Stimulated activated CD4-positive, alpha-beta T cell treated with anti-CD3 and anti-CD28 coated beads, Interleukin-15, amount 100 ng/mL, for 24 hours (primary cell): ENCODE results near the gene NBPF4.
"Not testable (repeated sequence)": the region's sequence is repeated elsewhere in the genome, so short reads cannot be mapped to it uniquely, and the experiment has no call there.

Experiments
- DNase-seq: peaks from one replicate; pipeline ENCODE4 v3.0.0-alpha.2; 2020

NBPF4 gene

DNA sequence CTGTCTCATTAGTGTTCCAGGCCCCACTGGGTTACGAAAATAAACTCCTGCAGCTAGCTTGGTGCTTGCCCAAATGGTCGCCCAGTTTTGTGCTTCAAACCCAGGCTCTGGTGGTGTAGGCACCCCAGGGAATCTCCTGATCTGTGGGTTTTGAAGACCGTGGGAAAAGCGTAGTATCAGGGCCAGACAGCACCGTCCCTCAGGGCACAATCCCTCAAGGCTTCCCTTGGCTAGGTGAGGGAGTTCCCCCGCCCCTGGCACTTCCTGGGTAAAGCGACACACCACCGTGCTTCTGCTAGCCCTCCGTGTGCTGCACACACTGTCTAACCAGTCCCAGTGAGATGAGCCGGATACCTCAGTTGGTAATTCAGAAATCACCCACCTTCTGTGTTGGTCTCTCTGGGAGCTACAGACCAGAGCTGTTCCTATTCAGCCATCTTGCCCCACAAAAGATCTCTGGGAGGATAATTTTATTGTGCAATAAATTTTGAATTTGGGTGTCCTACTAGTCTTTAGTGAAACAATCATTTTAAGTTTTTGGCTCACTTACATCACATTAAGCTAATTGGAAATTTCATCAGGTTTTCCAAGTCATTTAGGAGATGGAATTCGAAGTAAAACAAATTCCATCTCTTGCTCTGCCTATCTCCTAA lies 34.3 kb downstream of the NBPF4 start:
- DNase-seq = peak; percentile 17

DNA sequence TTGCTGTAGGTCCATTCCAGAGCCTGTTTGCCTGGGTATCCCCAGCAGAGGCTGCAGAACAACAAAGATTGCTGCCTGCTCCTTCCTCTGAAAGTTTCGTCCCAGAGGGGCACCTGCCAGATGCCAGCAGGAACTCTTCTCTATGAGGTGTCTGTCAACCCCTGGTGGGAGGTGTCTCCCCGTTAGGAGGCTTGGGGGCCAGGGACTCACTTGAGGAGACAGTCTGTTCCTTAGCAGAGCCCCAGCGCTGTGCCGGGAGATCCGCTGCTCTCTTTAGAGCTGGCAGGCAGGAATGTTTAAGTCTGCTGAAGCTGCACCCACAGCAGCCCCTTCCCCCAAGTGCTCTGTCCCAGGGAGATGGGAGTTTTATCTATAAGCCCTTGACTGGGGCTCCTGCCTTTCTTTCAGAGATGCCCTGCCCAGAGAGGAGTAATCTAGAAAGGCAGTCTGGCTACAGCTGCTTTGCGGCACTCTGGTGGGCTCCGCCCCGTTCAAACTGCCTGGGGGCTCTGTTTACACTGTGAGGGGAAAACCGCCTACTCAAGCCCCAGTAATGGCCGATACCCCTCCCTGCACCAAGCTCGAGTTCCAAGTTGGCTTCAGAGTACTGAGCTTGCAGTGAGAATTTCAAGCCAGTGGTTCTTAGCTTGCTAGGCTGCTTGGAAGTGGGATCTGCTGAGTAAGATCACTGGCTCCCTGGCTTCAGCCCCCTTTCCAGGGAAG lies 35.0 kb downstream of the NBPF4 start:
- no peak for DNase-seq

DNA sequence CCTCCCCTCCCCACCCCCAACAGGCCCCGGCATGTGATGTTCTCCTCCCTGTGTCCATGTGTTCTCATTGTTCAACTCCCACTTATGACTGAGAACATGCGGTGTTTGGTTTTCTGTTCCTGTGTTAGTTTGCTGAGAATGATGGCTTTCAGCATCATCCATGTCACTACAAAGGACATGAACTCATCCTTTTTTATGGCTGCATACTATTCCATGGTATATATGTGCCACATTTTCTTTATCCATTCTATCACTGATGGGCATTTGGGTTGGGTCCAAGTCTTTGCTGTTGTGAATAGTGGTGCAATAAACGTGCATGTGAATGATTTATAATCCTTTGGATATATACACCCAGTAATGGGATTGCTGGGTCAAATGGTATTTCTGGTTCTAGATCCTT lies 40.3 kb downstream of the NBPF4 start:
- not testable (repeated sequence) for DNase-seq

DNA sequence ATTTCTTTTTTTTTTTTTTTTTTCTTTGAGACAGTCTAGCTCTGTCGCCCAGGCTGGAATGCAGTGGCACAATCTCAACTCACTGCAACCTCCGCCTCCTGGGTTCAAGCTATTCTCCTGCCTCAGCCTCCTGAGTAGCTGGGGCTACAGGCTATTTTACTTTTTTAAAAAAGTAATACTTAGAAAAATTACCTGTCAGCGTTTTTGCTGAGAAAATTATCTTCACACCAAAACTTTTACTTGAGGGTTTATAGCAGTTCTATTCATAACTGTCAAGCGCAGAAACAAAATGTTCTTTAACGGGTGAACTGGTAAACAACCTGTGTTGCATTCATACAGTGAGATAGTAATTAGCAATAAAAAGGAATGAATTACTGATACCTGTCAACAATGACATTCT lies 42.2 kb downstream of the NBPF4 start:
- no peak for DNase-seq

DNA sequence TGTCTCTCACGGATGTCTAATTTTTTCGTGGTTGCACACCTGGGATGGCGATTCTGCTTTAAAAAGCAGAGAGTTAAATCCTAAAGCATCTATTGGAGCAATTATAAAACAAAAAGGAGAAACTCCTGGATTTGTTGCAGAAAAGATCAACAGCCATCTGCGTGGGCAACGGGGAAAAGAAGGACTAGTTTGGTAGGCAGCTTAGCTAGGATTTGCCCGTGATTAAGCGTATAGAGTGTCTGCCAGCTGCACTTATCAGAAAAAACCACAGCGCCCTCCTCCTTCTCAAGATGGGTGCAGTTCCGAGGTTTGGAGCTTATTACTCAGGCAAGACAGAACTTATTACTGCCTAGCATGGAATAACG lies 43.2 kb downstream of the NBPF4 start:
- peak; percentile 58 for DNase-seq

DNA sequence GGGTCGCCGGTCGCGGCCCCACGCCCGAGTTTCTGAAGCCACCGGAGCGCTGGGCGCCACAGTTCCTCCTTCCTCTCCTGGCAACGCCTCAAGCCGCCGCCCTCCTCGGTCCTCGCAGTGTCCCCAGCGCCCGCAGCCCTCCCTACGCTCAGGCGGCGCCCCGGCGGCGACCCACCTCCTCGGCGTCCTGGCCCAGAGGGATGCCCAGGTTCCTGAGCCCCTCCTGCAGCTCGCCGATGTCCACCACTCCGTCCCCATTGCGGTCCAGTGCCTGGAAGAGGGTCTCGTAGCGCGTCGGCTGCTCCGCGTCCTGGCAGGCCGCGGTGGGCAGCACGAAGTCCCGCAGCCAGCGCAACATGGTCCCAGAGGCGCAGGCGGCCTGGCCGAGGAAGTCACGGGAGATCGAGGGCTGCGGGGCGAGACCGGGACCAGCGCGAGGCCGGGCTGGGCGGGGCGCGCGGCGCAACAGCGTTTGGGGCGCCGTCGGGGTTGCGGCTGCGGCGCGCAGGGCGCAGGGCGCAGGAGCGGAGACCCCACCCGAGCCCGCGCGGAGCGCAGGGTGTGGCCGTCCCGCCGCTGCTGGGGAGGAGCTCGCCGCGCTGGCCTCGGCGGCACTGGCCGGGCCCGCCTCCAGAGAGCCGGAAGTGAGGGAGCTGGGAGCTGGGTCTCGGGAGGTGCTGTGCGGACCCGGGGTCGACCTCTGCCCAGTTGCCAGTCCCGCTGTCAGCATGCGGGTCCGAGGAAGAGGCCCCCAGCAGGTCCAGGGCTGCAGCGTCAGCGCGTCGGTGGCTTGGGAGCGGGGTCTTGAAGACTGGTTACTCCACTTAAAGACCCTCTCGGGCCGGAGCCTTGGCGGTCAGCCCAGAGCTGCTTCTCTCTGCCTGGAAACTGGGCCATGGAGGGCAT lies 43.8 kb downstream of the NBPF4 start, which contains the start of gene SLC25A24:
TSS of gene SLC25A24 (minus strand) at position 563 of the 906 bp plus-strand sequence. CDS start at position 358, 205 bp downstream.
- DNase-seq = peak; percentile 86

DNA sequence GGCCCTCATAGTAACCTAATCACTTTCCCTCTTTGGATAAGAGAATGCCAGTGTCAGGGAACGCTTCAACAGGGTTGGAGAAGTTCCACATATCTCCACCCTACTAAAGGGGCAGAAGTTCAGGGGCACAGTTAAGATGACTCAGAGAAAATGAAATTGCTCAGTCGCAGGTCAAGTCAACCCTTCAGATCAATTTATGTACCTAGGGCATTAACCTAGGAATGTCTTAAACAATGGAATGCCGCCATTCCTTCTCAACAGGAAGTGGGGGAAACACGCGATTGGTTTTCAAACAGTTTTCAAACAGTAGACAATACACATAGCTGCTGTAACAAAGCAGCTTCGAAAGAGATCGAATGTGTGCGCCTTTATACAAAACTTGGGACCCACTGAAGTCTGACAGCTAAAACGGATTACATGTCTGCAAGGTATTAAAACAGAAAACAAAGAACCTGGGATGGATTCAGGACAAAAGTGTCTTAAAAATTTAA lies 44.6 kb downstream of the NBPF4 start:
- no peak for DNase-seq

DNA sequence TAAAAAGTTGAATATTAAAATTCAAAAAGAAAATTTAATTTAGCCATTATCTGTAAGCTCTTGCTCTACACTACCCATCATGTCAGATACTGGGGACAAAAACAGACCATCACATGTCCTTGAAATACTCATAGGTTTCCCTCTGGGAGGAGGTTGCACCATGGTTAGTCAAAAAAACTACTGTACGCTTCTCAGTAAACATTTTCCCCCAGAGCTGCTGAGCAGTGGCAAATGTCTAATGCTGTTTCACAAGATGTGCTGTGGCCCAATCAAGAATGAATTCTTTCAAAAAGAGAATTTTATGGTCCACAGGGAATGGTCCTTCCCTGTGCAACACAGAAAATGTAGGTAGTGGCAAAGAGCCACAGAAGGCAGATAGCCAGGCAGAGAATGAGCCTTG lies 49.8 kb downstream of the NBPF4 start:
- DNase-seq = no peak

DNA sequence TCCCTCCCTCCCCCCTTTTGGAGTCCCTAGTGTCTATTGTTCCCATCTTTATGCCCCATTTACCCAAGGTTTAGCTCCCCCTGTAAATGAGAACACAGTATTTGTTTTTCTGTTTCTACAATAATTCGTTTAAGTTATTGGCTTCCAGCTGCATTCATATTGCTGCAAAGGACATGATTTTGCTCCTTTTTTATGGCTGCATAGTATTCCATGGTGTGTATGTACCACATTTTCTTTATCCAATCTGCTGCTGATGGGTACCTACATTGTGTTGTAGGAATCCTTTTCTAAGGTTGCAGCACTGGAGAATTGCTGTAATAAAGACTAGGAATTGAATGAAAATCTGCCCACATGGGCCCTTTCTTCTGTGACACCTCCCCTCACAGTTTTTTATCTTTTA lies 50.5 kb downstream of the NBPF4 start:
- no peak for DNase-seq

DNA sequence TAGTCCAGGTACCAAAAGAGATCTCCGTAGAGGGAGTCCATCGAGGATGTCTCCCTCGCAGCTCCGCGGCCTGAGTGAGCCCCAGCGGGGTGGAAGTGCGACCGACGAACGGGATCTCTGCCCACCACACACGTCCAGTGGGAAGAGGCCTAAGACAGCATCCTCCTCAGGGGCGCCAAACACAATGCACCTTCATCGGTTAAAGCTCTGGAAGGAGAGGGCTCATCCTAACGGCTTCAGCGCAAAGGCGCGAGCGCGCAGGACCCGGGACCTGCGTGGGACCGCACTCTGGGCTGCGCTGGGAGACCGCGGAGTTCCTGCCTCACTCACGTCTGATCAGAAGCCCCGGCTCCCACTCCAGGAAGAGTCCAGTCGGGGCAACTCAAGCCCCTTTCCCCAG lies 51.3 kb downstream of the NBPF4 start:
- DNase-seq = no peak

DNA sequence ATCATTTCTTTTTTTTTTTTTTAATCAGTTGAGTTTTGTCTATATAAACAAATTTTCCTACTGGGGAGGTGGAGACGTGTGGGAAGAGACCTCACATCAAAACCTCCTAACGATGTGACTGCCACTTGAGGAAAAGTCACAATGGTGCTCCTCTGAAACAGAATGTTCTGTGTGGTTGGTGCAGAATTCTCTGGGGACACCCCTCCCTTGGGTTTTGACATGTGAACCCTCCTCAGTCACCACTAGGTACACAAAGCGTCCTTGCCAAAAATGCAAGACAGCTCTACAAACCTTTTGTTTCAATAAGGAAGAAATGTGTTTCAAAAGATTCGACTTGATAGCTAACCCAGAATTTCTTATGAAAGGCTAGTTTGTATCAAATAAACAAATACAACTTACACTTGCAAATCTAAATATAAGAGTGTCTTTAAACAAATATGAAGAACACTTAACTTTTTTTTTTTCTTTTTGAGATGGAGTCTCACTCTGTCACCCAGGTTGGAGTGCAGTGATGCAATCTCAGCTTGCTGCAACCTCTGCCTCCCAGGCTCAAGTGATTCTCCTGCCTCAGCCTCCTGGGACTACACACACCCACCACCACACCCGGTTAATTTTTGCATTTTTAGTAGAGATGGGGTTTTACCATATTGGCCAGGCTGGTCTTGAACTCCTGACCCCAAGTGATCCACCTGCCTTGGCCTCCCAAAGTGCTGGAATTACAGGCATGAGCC lies 53.0 kb downstream of the NBPF4 start:
- no peak for DNase-seq

DNA sequence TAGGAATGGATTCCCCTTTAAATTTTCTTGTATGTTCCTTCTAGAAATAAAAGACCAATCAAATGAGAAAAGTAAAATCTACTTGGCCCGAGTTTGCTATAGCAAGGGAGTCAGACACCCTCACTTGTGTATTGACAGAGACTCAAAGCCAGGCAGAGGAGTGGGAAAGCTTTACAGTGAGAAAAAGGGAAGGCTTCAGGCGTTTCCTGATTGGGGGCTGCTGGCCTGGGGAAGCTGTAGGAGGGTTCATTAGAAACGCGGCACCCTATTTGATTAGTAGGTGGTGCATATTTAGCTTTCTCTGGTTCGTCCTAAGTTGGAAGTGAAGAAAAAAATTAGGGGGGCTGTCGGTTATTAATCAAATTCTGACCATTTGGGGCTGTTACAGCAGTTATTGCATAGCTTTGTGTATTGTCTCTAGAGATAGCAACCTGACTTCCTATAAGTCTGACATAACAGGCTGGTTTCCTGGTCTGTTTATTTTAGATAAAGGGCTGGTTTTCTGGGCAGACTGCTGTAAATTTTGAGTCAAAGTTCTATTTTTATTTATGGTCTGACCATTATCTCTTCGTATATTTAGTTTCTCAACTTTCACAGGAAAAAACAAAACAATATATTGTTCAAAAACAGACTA lies 53.8 kb downstream of the NBPF4 start:
- DNase-seq = no peak

DNA sequence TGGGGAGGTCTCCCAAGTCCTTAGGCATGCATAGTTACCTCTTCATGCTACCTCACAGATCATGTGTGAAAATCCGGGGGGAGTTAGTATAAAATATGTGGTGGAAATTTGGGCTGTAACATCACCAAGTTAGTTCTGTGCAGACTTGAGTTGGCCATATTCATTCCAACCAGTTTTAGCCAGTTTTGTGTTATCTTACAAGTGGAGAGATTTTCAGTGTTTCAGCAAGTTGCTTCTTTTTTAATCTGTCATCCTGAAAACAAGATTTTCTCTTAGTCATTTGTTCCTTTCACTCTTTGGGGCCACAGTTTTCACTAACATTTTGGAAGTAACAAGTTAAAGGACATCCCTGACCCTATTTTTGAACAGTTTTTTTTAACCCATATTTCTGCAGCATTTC lies 55.1 kb downstream of the NBPF4 start:
- no peak for DNase-seq

DNA sequence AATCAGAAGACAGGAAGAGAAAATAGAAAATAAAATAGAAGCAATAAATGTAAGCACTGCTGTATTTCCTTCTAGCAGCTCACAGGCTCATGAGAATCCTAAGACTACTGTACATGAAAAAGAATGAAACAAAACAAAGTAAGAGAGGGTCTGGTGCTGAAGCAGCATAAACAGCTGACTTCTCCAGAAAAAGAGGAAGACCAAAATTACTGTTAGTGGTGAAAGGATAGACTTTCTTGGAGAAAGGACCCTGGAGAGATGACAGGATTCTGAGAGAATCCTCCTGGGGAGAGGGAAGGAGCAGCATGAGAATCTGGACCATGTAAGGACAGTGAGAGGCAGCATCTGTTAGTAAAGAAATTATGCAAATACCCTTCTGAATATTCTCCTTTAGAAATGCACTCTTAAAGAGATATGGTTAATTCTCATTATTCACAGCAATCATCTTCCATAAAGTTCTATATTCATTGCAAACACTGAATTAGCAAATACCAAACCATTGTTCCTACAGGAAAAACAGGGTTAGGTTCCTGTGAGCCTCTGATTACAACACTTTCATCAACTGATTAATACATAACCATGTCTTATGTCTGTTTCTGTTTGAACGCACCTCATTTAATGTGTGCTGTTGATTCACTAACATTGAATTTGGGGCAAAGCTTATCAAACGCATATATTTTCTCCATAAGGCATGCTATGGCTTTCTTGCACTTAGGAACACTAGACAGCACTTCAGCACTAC lies 60.7 kb downstream of the NBPF4 start:
- DNase-seq = no peak

DNA sequence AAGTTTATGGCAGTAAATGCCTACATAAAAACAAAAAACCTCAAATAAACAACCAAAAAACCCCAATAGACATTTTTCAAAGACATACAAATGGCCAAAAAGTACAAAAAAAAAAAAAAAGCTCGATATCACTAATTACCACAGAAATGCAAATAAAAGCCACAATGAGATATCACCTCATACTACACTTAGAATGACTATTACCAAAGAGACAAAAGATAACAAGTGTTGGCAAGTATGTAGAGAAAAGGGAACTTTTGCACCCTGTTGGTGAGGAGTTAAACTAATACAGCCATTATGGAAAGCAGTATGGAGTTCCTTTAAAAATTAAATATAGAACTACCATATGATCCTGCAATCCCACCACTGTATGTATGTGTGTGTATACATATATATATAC lies 64.9 kb downstream of the NBPF4 start:
- no peak for DNase-seq
